Large intestine (tissue), 3 donors: ENCODE results near the gene PXMP4. TPM values are rescaled to one million over a fixed set of nuclear protein-coding genes. Genes with fewer than 3 reads are reported as not detected.
"Not testable (repeated sequence)": the region's sequence is repeated elsewhere in the genome, so short reads cannot be mapped to it uniquely, and the experiment has no call there.

Source experiments
- DNase-seq, 2 donors: peaks; one replicate each; pipeline versions ENCODE4 v3.0.0 to v3.0.0-alpha.2; 2013
- H3K27ac ChIP-seq: one replicate; pipeline ENCODE4 v1.5.1; 2013; ENCODE audit warnings: low read length
- H3K27me3 ChIP-seq: 2 replicates; pipeline ENCODE4 v1.6.1; 2013; ENCODE audit warnings: low read length; ENCODE audit not compliant: control insufficient read depth, insufficient read depth
- H3K36me3 ChIP-seq: 2 replicates; pipeline ENCODE4 v1.6.1; 2013; ENCODE audit warnings: low read length; ENCODE audit not compliant: control insufficient read depth, insufficient read depth
- H3K4me1 ChIP-seq: one replicate; pipeline ENCODE4 v1.6.1; 2013; ENCODE audit warnings: low read length; ENCODE audit not compliant: control insufficient read depth, insufficient read depth
- H3K4me3 ChIP-seq: one replicate; pipeline ENCODE4 v1.5.1; 2013; ENCODE audit warnings: low read length
- H3K9me3 ChIP-seq: one replicate; pipeline ENCODE4 v1.6.1; 2013; ENCODE audit warnings: mild to moderate bottlenecking, low read depth, low read length, moderate library complexity; ENCODE audit not compliant: control insufficient read depth
- WGBS: methylation state at CpG from one replicate; pipeline ENCODE4 v1.1.5; 2013; ENCODE audit warnings: low lambda C conversion rate; ENCODE audit not compliant: insufficient coverage; 5-methylcytosine and 5-hydroxymethylcytosine counted together
- polyA plus RNA-seq: library from polyadenylated mRNA; unstranded; fragments of 120-200 nt; gene quantifications from one replicate; pipeline ENCODE4 v1.2.1, GENCODE V29; 2013

PXMP4 gene
- polyA plus RNA-seq, 1 donor: 10.2 TPM

DNA sequence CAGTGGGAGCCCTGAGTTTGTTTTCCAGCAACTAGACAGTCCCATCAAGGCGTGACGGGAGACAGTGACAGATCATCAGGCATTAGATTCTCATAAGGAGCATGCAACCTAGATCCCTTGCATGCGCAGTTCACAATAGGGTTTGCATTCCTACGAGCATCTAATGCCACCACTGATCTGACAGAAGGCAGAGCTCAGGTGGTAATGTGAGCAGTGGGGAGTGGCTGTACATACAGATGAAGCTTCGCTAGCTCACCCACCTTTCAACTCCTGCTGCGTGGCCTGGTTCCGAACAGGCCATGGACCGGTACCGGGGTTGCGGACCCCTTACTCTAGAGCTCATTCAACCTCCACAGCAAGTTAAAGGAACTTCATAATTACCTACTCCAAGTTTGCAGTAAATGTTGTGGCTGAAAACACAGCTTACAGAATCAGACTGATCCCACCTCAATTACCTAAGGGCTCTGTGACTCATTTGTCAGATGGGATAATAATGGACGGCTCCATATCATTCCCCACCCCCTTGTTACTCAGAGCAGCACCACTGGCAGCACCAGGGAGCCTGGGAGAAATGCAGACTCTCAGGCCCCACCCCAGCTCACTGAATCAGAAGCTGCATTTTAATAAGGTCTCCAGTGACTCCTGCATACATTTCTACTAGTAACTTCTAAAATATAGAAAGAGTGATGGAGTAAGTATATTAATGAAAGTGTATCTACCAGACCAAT, 15.7 kb downstream of the PXMP4 start:
- Histone ChIP-seq H3K27me3 (no peaks in the 10 kb centered on the region), H3K9me3 (peaks cover 12% of the 10 kb centered on the region), H3K4me3 (no peak overlapping the region), H3K36me3 (peaks cover 16% of the 10 kb centered on the region), H3K4me1 (no peaks in the 10 kb centered on the region), H3K27ac (no peak overlapping the region)
- WGBS: no CpG with 5 or more reads among the region's 11 CpGs
- no peak for DNase-seq

DNA sequence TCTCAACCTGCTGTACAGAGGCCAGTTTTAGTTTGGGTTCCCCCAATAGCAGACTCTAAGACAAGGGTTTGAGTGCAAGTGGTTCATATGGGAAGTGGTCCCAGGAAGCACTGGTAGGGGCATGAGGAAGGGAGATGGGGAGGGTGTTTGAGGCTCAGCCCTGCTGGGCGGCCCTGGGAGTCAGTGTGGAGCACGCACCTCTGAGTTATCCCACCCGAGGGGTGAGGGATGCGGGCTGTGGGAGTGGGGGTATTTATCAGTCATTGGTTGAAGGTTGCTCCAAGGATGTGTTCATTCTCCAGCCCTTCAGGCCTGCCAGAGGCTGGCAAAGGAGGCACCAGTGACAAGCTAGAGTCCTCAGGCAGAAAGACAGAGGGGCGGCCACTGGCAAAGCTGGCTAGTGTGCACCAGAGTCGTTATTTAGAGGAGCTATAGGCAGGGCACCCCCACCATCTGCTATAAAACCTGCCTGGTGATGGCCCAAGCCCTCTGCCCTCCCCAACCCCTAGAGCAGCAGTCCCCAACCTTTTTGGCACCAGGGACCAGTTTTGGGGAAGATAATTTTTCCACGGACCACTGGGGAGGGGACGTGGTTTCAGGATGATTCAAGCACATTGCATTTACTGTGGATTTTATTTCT, 16.5 kb downstream of the PXMP4 start:
- Histone ChIP-seq H3K4me1 (no peaks in the 10 kb centered on the region), H3K27ac (no peak overlapping the region), H3K27me3 (no peaks in the 10 kb centered on the region), H3K36me3 (peaks cover 16% of the 10 kb centered on the region), H3K4me3 (no peak overlapping the region), H3K9me3 (peaks cover 17% of the 10 kb centered on the region)
- no peak for DNase-seq
- WGBS: no CpG with 5 or more reads among the region's 8 CpGs

DNA sequence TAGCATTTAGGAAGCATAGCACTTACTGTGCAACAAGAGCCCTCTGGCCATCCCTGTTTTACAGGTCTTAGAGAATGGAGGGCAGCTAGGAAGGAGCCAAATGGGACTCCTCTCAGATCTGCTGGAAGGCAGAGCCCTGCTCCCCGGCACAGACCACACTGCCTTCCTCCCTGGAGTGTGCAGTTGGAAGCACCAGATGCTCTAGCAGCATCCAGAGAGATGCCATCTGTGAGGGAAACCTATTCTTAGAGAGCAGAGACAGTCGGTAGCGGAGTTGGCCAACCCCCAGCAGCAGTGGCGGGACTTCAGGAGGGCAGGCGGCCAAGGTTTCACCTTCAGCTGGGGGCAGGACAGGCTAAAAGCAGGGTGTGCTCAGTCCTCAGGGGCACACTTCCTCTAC, 17.2 kb downstream of the PXMP4 start:
- no peaks in the 10 kb centered on the region for H3K4me1 ChIP-seq
- no peak overlapping the region for H3K4me3 ChIP-seq
- H3K9me3 ChIP-seq: peaks cover 23% of the 10 kb centered on the region
- no peaks in the 10 kb centered on the region for H3K27me3 ChIP-seq
- no CpG with 5 or more reads among the region's 5 CpGs for WGBS
- H3K36me3 ChIP-seq: peaks cover 16% of the 10 kb centered on the region
- no peak overlapping the region for H3K27ac ChIP-seq
- no peak for DNase-seq

DNA sequence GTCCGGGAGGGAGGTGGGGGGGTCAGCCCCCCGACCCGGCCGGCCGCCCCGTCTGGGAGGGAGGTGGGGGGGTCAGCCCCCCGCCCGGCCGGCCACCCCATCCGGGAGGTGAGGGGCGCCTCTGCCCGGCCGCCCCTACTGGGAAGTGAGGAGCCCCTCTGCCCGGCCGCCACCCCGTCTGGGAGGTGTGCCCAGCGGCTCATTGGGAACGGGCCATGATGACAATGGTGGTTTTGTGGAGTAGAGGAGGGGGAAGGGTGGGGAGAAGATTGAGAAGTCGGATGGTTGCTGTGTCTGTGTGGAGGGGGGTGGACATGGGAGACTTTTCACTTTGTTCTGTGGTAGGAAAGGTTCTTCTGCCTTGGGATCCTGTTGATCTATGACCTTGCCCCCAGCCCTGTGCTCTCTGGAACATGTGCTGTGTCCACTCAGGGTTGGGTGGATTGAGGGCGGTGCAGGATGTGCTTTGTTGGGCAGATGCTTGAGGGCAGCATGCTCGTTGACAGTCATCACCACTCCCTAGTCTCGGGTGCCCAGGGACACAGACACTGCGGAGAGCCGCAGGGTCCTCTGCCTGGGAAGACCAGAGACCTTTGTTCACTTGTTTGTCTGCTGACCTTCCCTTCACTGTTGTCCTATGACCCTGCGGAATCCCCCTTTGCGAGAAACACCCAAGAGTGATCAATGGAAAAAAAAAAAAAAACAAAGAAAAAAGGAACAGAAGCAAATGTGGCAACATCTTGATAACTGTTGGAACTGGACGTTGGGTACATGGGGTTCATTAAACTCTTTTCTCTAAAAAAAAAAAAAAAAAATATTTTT, 18.3 kb downstream of the PXMP4 start:
- H3K27ac ChIP-seq: no peak overlapping the region
- no peaks in the 10 kb centered on the region for H3K4me1 ChIP-seq
- peaks cover 7% of the 10 kb centered on the region for H3K36me3 ChIP-seq
- DNase-seq: no peak
- WGBS: 89% methylated on average over 3 of the region's 27 CpGs
- H3K9me3 ChIP-seq: peaks cover 23% of the 10 kb centered on the region
- no peak overlapping the region for H3K4me3 ChIP-seq
- H3K27me3 ChIP-seq: no peaks in the 10 kb centered on the region

DNA sequence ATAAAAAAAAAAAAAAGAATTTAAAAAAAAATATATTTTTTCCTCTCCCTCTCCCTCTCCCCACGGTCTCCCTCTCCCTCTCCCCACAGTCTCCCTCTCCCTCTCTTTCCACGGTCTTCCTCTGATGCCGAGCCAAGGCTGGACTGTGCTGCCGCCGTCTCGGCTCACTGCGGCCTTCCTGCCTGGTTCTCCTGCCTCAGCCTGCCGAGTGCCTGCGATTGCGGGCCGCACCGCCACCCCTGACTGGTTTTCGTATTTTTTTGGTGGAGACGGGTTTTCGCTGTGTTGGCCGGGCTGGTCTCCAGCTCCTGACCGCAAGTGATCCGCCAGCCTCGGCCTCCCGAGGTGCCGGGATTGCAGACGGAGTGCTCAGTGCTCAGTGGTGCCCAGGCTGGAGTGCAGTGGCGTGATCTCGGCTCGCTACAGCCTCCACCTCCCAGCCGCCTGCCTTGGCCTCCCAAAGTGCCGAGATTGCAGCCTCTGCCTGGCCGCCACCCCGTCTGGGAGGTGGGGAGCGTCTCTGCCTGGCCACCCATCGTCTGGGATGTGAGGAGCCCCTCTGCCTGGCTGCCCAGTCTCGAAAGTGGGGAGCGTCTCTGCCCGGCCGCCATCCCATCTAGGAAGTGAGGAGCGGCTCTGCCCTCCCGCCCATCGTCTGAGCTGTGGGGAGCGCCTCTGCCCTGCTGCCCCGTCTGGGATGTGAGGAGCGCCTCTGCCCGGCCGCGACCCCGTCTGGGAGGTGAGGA, 19.2 kb downstream of the PXMP4 start:
- not testable (repeated sequence) for H3K4me1 ChIP-seq, H3K27me3 ChIP-seq, DNase-seq, H3K4me3 ChIP-seq, H3K36me3 ChIP-seq, H3K27ac ChIP-seq
- peaks cover 23% of the 10 kb centered on the region for H3K9me3 ChIP-seq
- no CpG with 5 or more reads among the region's 45 CpGs for WGBS

DNA sequence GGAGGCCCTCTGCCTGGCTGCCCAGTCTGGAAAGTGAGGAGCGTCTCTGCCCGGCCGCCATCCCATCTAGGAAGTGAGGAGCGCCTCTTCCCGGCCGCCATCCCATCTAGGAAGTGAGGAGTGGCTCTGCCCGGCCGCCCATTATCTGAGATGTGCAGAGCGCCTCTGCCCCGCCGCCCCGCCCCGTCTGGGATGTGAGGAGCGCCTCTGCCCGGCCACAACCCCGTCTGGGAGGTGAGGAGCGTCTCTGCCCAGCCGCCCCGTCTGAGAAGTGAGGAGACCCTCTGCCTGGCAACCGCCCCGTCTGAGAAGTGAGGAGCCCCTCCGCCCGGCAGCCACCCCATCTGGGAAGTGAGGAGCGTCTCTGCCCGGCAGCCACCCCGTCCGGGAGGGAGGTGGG, 21.1 kb downstream of the PXMP4 start:
- not testable (repeated sequence) for H3K36me3 ChIP-seq, H3K27ac ChIP-seq, DNase-seq, H3K4me3 ChIP-seq, H3K4me1 ChIP-seq, H3K27me3 ChIP-seq
- H3K9me3 ChIP-seq: peaks cover 23% of the 10 kb centered on the region
- no CpG with 5 or more reads among the region's 27 CpGs for WGBS

DNA sequence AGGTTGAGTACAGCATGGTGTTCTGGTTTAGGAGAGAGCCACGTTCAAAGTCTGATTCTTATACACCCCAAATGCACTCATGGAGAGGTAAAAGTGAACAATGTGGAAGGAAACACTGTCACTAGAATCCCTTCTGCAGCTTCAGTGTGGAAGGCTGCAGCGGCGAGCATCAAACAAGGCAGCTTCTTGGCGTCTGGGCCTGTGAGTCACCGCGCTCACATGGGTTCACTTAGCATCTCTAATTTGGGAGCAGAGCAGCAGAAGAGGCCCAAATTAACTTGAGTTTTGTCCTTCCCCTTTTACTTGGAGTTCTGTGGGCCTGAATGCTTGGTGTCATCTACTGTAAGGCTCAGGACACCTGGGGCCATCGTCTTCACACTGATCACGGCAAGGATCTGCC, 23.0 kb downstream of the PXMP4 start:
- Histone ChIP-seq H3K4me3 (no peak overlapping the region), H3K27me3 (no peaks in the 10 kb centered on the region), H3K36me3 (no peaks in the 10 kb centered on the region), H3K4me1 (no peaks in the 10 kb centered on the region), H3K9me3 (peaks cover 23% of the 10 kb centered on the region), H3K27ac (no peak overlapping the region)
- no peak for DNase-seq
- WGBS: no CpG with 5 or more reads among the region's 8 CpGs

DNA sequence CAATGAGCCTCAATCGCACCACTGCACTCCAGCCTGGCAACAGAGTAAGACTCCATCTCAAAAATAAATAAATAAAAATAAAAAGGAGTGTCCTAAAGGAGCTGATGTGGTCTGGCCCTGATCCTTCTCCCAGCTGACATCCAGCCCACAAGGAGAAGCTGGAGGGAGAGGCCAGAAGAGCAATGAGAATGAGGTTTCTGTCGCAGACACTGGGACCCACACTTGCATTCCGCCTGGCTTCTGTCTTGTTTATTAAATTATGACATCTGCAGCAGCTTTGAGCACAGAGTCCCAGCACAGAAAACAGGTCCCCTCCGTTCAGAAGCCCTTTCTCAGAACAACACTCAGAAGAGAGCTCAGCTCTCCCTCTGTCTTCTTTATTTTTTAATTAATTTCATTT, 23.7 kb downstream of the PXMP4 start:
- no peaks in the 10 kb centered on the region for H3K4me1 ChIP-seq
- DNase-seq: no peak
- WGBS: 100% methylated on average over 1 of the region's 4 CpGs
- peaks cover 19% of the 10 kb centered on the region for H3K9me3 ChIP-seq
- no peaks in the 10 kb centered on the region for H3K36me3 ChIP-seq
- no peak overlapping the region for H3K4me3 ChIP-seq
- H3K27ac ChIP-seq: no peak overlapping the region
- no peaks in the 10 kb centered on the region for H3K27me3 ChIP-seq

DNA sequence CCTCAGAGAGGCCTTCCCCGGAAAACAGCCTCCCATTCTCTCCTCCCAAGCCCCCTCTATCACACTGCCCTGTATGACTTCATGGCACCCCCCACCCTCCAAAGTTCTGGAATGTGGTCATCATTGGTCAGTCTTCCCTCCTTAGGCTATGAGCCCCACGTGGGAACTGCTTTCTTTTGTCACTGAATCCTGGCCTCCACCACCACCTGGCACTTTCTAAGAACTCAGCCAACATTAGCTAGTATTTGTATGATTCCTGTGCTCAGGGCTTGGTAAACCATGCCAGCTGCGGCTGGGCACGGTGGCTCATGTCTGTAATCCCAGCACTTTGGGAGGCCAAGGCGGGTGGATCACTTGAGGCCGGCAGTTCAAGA, 25.5 kb downstream of the PXMP4 start:
- no peaks in the 10 kb centered on the region for H3K36me3 ChIP-seq
- peaks cover 11% of the 10 kb centered on the region for H3K9me3 ChIP-seq
- H3K4me3 ChIP-seq: no peak overlapping the region
- H3K4me1 ChIP-seq: no peaks in the 10 kb centered on the region
- no CpG with 5 or more reads among the region's 6 CpGs for WGBS
- no peak overlapping the region for H3K27ac ChIP-seq
- DNase-seq: no peak
- H3K27me3 ChIP-seq: no peaks in the 10 kb centered on the region
